Putamen (tissue), 1 donor: Measurements from ENCODE around the gene LGMN.

Experiments used
- DNase-seq: peaks from one replicate; pipeline ENCODE4 v3.0.0-alpha.2; 2016; ENCODE audit warnings: low spot score

LGMN gene

DNA sequence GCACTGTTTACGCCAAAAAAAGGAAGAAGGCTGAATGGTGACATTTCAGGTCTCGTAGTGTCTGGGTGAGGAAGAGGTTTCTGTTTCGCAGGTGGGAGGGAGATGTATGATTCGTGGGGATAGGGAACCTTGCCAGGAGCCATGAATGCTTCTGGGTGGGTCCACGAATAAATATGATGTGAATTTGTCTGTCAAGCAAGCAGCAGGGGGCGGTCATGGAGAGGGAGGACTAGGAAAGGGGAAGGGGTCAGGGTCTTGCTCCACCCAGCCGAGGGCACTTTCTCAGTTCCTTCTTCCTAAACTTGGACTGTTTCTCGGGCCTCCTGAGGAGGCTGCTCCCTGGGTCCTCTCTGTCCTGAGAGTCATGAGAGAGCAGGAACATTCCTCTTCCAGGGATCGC lies 72.5 kb downstream of the LGMN start:
- no peak for DNase-seq

DNA sequence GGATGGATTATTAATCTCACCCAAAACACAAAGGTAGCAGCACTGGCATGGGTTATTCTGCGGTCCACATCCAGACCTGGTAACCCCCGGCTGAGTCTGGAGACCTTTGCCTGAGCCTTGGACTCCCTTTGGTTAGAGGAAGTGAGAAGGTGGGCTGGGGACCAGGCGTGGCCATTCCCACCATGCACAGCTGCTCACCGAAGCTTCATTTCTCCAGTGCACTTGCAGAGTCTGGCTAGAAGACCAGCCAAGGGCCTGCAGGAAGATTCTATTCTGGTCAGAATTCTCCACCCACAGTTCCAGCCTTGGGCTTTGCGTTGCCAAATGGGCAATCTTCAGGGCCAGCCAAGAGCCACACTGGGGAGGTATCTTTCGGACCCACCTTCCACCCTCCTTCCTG lies 73.0 kb downstream of the LGMN start:
- no peak for DNase-seq

- DNase-seq = no peak
Measured at GRCh38 chr14:92673601-92674150, 74.8 kb downstream of the LGMN start.

- DNase-seq = no peak
Measured at GRCh38 chr14:92670643-92671366, 77.6 kb downstream of the LGMN start.

DNA sequence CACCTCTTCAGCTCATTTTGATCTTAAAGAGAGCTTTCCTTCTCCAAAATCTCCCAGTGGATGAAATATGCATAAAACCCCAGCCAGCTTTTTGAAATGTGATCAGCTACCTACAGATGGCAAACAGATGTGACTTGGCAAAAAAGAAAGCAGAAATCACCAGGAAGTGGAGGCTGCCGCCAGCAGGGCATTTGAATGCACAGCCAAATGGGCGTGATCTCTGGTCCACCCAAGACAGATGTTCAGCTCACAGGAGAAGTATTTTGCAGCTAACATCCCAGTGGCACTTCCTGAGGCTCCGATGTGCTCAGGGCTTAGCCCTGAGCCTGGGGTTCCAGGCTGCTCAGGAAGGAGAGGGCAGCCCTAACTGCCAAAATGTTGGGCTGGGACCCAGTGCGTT lies 78.3 kb downstream of the LGMN start:
- DNase-seq = no peak

- DNase-seq = no peak
Measured at GRCh38 chr14:92668276-92668973, 80.0 kb downstream of the LGMN start.

DNA sequence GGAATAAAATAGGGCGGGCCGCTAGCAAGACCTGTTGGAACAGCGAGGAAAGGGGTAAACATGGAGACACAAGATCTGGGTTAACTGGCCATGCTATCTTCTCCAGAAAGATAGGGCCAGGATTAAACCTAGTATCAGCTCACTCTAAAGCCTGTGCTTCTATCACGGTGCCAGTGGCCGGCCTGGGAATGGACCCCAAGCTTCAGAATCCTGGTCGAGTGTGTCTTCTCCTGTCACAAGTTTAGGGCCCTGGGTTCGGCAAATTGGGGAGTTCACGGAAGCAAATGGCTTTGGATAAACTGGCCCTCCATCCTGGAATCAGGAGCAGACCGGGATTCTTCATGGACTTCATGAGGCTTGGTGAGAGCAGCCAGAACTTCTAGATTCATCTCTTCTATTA lies 82.2 kb downstream of the LGMN start:
- DNase-seq = no peak

DNA sequence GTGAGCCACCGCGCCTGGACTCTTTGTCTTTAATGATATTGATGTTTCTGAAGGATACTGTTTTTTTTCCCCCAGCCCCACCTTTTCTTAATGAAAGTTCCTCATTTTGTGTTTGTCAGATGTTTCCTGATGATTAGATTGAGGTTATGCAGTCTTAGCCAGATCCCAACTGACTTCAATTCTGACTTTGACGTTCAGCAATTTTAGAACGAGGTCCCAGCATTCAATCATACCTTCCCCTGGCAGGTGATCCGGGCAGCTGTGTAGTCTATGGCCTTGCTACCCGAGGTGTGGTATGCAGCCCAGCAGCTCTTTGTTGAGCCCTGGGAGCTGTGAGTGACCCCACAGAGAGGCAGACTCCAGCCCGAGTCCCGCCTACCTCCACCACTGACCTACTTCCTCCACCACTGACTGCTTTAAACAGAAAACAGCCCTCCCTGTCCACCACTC lies 82.7 kb downstream of the LGMN start:
- no peak for DNase-seq

- DNase-seq = no peak
Measured at GRCh38 chr14:92663049-92663448, 85.4 kb downstream of the LGMN start.

DNA sequence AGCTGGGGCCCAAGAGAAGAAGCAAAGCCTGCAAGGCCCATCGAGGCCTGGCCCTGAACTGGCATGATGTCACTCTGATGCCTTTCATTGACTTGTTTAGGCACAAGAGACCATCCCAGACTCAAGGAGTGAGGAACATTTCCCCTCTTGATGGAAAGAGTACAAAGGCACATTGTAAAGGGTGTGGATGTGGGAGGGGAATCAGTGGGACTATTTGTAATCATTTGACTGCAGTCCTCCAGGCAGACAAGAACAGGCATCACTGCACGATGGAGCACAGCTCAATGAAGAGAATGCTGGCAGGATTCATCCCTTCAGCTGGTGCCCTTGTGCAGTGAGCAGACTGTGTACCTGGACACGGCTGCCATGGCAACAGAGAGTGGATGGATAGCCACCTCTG lies 87.9 kb downstream of the LGMN start:
- no peak for DNase-seq

GRCh38 chr14:92659765-92660561 lies 88.5 kb downstream of the LGMN start:
- peak; percentile 39 for DNase-seq

- DNase-seq = no peak
Measured at GRCh38 chr14:92658684-92659083, 89.7 kb downstream of the LGMN start.

DNA sequence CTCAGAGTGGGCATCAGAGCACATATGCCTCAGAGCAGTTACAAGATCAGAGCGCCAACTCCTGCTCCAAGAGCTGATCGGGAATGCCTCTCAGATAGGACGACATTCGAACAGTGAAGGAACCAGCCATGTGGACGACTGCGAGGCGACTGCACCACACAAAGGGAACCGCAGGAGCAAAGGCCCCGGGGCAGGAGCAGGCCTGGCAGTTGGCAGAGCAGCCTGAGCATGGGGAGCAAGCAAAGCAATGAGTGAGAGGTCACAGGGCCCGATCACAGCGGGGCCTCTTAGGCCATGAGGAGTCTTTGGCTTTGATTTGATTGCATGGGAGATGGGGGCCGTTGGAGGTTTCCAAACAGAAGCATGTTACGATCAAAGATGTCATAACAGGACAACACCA lies 90.3 kb downstream of the LGMN start:
- DNase-seq = no peak

DNA sequence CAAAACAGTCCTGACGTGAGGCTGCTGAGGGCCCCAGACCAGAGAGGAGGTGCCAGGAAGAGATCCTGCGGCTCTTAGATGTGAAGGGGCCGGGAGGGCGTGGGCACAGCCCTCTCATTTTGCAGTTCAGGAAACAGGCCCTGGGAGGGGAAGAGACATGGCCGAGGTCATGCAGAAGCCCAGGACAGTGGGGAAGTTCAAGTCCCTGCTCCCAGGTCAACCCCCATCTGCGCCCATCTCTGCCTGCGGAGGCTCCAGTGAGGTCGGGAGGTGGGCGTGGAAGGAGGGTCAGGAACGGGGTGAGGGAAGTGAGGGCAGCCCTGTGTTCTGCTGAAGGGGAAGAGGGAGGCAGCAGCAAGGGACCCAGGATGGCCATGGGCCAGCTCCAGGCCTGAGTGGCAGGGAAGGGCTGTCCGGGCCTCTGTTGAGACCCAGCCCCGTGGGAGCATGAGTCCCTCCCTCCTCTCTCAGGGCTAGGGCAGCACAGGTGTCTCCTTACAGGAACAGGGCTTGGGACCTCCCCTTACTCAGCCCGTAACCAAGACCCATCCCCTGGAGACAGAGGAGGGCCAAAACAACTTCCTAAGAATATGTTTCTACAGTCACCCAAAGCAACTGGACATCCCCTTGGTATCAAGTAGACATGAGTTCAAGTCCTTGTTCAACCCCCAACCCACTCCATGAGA lies 90.8 kb downstream of the LGMN start:
- no peak for DNase-seq

GRCh38 chr14:92656306-92657081 lies 91.9 kb downstream of the LGMN start:
- no peak for DNase-seq

- DNase-seq = no peak
Measured at GRCh38 chr14:92655419-92656201, 92.8 kb downstream of the LGMN start.

DNA sequence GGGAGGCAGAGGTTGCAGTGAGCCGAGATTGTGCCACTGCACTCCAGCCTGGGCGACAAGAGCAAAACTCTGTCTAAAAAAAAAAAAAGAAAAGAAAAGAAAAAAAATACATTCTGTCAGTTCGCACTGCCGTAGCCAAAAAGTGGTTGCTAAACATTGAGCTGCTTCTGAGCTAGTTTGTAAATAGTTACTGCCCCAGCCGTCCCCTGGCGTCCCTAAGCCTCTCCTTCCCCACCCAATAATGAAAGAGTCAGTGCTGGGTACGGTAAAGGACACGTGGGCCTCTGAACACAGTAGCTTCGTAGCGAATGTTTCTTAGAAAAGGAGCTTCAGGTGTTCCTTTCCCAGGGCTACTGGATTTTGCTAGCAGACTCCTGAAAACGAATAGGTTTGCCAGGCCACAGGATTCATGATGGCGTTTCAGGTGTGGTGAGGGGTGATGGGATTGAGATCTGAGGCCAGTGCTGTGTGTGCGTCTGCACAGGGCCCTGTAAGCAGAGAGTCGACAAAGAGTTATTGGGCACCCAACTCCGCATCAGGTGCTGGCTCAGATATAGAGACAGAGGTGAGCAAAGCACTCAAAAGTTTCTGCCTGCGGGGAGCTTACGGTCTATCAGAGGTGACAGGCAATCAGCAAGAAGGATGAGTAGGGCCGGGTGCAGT lies 94.1 kb downstream of the LGMN start:
- DNase-seq = no peak
